Body of pancreas (tissue), 4 donors: ENCODE results near the gene ARSJ.

ENCODE experiments used
- POLR2A ChIP-seq, 3 donors: fragments of 450-650 bp; IDR thresholded peaks; one replicate each; pipeline ENCODE4 v1.6.1; 2016; ENCODE audit warnings: antibody characterized with exemption in 3 of 3, mild to moderate bottlenecking in 2 of 3
- TF ChIP-seq, protein P1 (sequence below), 7 experiments: fragments of 450-650 bp in 4 of 7; fragments of 200-600 bp in 3 of 7; sonication (generic) in 3 of 7; IDR thresholded peaks; one replicate each; pipeline ENCODE4 v1.5.1; 2016 to 2019; ENCODE audit warnings: antibody characterized with exemption in 7 of 7

DNA sequence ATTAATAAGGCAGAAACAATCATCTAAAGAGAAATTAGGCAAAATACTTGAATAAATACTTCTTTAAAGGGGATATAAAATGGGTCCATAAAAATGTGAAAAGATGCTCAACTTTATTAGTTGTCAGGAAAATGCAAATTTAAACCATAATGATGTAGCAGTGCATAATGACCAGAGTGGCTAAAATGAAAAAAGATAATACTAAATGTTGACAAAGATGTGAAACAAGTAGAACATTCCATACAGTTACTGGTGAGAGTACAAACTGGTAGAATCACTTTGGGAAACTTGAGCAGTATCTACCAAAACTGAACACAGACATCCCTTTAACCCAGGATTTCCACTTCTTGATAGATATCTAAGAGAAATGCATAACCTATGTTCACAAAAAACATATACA lies 5.0 kb downstream of the ARSJ start:
- TF ChIP-seq, protein P1, sequence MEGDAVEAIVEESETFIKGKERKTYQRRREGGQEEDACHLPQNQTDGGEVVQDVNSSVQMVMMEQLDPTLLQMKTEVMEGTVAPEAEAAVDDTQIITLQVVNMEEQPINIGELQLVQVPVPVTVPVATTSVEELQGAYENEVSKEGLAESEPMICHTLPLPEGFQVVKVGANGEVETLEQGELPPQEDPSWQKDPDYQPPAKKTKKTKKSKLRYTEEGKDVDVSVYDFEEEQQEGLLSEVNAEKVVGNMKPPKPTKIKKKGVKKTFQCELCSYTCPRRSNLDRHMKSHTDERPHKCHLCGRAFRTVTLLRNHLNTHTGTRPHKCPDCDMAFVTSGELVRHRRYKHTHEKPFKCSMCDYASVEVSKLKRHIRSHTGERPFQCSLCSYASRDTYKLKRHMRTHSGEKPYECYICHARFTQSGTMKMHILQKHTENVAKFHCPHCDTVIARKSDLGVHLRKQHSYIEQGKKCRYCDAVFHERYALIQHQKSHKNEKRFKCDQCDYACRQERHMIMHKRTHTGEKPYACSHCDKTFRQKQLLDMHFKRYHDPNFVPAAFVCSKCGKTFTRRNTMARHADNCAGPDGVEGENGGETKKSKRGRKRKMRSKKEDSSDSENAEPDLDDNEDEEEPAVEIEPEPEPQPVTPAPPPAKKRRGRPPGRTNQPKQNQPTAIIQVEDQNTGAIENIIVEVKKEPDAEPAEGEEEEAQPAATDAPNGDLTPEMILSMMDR (IDR thresholded peaks at IDR 0.05): no peak
- TF ChIP-seq POLR2A (IDR thresholded peaks at IDR 0.05): no peak
